HG03103 (cell line): ENCODE results near the gene GLB1L3.
"Not testable (repeated sequence)": the region's sequence is repeated elsewhere in the genome, so short reads cannot be mapped to it uniquely, and the experiment has no call there.

Experiments
- ATAC-seq: cut with Tn5 transposase; IDR thresholded peaks from one replicate; pipeline ENCODE4 v1.9.1; 2021; ENCODE audit warnings: low read depth; ENCODE audit not compliant: unreplicated experiment

The GLB1L3 gene

DNA sequence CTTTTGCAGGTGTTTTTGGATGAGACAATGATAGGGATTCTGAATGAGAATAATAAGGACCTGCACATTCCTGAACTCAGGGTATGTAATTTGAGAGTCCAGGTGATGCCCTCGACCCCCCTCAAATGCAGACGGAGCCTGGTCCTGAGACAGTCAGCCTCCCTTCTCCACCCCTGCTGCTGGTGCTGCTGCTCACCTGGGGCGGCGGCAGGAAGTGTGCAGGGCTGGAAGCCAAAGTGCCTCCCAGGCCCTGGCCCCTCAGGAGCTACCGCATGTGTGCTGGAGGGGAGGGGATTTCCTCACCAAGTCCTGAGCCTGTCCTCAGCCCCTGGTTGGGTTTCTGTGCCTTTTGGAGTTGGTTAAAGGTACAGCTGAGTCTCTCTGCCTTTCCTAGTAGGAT lies 36.6 kb downstream of the GLB1L3 start:
- no peak for ATAC-seq

DNA sequence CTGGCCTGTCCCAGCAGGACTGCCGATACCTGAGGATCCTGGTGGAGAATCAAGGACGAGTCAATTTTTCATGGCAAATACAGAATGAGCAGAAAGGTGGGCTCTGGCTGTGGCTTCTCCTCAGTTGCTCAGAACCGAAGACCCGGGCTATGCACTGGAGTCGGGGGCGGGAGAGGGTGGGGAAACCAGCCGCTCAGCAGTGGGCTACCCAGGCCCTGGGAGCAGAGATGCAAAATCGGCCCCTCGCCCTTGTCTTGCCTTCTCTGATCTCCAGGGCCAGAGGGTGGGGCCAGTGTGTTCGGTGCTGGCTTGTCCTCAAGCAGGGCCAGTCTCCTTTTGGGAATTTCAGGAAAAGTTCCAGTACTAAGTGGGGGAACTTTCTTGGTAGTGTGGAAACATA lies 37.2 kb downstream of the GLB1L3 start:
- no peak for ATAC-seq

GRCh38 chr11:134313821-134314607 lies 37.8 kb downstream of the GLB1L3 start:
- no peak for ATAC-seq

- no peak for ATAC-seq
These were observed 40.9 kb downstream of the GLB1L3 start for GRCh38 chr11:134317103-134317502.

DNA sequence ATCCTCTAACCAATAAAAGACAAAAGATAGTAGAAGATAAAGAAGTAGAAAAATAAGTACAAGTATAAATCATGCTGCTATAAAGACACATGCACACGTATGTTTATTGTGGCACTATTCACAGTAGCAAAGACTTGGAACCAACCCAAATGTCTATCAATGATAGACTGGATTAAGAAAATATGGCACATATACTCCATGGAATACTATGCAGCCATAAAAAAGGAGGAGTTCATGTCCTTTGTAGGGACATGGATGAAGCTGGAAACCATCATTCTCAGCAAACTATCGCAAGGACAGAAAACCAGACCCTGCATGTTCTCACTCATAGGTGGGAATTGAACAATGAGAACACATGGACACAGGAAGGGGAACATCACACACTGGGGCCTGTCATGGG lies 45.2 kb downstream of the GLB1L3 start:
- ATAC-seq = not testable (repeated sequence)

DNA sequence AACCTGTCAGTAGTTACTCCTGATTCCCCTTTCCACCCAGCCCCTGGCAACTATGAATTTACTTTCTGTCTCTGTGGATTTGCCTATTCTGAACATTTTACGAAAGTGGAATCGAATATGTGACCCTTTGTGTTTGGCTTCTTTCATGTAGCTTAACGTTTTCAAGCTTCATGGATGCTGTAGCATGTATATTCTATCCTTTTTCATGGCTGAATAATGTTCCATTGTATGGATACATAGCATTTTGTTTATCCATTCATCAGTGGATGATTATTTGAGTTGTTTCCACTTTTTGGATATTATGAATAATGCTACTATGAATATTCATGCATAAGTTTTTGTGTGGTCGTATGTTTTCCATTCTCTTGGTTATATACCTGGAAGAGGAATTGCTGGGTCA lies 46.4 kb downstream of the GLB1L3 start:
- ATAC-seq = no peak

- ATAC-seq = no peak
These were observed 52.3 kb downstream of the GLB1L3 start for GRCh38 chr11:134328433-134328832.

GRCh38 chr11:134330611-134331353 lies 54.6 kb downstream of the GLB1L3 start:
- ATAC-seq = no peak

GRCh38 chr11:134331354-134332188 lies 55.4 kb downstream of the GLB1L3 start, which contains the start of gene GLB1L2:
Gene GLB1L2, plus strand, starts transcription at chr11:134331988. Its CDS starts 74 bp downstream, at chr11:134332062.
- peak; percentile 90 for ATAC-seq

- ATAC-seq = no peak
These were observed 56.0 kb downstream of the GLB1L3 start for GRCh38 chr11:134332189-134332631.

GRCh38 chr11:134332782-134333181 lies 56.6 kb downstream of the GLB1L3 start:
- ATAC-seq = no peak

GRCh38 chr11:134333312-134333711 lies 57.1 kb downstream of the GLB1L3 start:
- ATAC-seq = no peak

- ATAC-seq = no peak
These were observed 57.8 kb downstream of the GLB1L3 start for GRCh38 chr11:134333946-134334345.

DNA sequence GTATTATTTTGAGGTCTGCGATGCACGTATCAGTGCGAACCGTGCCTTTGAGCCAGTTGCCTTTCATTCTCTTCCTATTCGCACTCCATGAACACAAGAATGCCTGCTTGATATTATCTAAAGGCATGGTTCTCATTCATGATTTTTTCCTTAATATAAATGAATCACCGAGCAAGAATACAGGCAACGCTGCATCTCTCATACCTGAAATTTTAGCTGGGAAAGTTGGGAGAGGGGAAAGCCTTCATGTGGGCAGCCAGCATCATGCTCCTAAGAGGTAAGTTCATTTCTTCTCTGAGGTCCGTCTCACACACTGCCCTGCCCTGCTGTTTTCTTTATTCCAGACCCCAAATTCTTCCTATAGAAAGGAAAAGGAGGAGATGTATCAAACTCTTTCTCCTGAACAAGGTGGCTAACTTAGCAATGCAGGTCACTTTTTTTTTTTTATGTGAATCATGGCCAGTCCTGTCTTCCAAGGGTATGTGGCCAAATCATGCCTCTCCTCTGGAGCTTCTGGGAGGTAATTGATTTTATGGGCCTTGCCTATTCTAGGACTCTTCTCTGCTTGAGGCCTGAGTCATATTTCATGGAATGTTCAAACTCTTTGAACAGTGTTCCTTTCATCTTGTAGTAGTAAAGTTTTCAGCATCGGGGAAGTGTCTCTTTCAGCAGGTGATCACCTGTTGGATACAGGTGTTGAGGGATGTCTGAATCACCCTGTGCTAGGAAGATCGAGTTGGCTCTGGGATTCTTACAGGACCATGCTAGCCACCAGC lies 58.8 kb downstream of the GLB1L3 start:
- no peak for ATAC-seq

DNA sequence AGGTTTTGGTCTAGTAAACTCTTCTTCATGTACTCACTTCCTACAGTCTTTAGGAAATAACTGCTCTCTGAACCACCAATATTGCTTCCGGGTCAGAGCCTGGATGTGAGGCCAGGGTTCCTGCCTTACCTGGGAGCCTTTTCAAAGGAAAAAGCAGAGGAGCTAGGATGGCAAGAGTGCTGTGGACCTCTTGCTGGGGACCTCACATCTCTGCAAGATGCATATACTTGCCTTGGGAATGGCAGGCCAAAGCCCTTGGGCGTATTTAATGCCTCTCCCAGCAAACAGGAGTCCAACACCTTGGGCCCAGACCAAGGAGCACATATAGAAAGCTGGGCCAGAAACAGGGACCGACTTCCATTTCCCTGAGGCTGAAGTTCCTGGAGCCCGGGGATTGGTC lies 60.9 kb downstream of the GLB1L3 start:
- ATAC-seq = no peak

DNA sequence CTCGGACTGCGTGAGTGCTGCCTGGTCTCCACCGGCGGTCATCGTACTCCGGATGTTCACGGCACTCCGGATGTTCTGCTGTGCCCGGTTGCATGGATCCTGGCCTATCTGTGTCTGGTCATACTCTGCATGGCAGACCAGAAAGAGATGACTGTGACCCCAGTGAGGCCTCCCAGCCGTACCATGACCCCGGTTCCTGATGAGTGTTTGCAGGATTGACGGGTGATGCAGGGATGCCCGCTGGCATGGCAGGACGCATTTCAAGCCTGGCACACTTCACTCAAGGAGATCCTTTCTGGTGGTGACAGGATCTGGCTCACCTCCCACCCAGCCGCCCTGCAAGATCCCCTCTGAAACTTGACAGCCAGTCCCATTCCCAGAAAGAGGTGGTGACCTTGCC lies 61.9 kb downstream of the GLB1L3 start:
- no peak for ATAC-seq

- ATAC-seq = no peak
These were observed 62.5 kb downstream of the GLB1L3 start for GRCh38 chr11:134338654-134339053.

DNA sequence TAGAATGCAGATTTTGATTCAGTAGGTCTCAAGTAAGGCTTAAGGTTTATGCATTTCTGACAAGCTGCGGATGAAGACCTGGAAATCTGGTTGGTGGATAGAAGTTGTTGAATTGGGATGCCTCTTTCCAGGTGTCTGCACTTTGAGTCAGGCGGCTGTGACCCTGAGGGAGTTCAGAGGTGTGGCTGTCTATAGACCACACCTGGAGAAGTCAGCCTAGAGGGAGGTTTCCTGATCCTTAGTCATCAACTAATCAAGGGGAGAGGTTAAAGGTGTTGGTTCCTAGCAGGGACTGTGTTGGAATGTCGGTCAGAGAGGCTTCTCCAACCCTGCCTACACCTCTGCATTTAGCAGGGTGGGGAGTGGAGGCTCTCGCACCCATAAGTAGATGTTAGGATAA lies 63.6 kb downstream of the GLB1L3 start:
- no peak for ATAC-seq

DNA sequence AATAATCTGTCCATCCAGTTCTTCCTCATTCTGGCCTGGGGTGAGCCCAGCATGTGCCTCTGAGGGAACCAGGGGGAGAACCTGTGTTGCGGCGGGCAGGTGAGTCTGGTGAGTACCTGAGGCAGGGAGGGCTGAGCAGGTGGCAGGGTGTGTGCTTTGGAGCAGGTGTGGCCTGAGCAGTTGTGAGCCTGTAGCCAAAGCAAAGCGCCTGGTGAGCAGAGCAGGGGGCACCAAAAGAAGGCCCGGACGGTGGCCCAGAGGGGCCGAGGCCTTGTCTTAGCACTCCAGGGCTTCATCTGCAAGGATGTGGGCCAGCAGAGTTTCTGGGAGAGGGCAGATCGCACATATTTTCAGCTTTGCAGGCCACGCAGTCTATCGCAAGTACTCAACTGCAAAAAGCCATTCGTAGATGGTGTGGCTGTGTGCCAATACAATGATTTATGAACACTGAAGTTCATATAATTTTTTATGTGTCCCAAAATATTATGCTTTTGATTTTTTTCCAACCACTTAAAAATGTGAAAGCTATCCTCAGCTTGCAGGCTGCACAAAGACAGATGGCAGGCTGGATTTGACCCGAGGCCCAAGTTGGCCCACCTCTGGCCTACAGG lies 64.3 kb downstream of the GLB1L3 start:
- ATAC-seq = no peak
